ENCODE results near the gene LCLAT1.

LCLAT1 gene

GRCh38 chr2:30514134-30514847 is 67.2 kb downstream of the LCLAT1 start:
- Histone ChIP-seq H3K4me3 (ENCODE audit: control insufficient read depth in 1 of 7, extremely low read depth in 1 of 7, insufficient read depth in 4 of 7, low read depth in 2 of 7, low read length in 6 of 7) (no peak overlapping the region), H3K4me1 (ENCODE audit: control extremely low read depth in 1 of 4, control insufficient read depth in 4 of 4, insufficient read depth in 4 of 4, low read length in 3 of 4) (no peaks in the 10 kb centered on the region), H3K9me3 (ENCODE audit: control extremely low read depth in 1 of 5, control insufficient read depth in 4 of 5, insufficient read depth in 2 of 5, low read depth in 1 of 5, low read length in 4 of 5) (peaks cover 2 to 10% (median 3%) of the 10 kb centered on the region in 5 experiments), H3K36me3 (ENCODE audit: control insufficient read depth in 4 of 4, insufficient read depth in 4 of 4, low read length in 3 of 4) (peaks cover 0 to 7% (median 4%) of the 10 kb centered on the region in 4 experiments), H3K27me3 (replicated peaks in 2 of 5; ENCODE audit: control insufficient read depth in 4 of 5, insufficient read depth in 5 of 5, low read length in 4 of 5) (no peaks in the 10 kb centered on the region), H3K27ac (ENCODE audit: insufficient read depth in 1 of 2, low read depth in 1 of 2, low read length in 2 of 2, poor library complexity in 1 of 2, severe bottlenecking in 2 of 2) (no peak overlapping the region)
- CTCF ChIA-PET, result no interaction called here
- peak in 1 of 3 donors; percentile 13 for DNase-seq
- no CpG with 5 or more reads among the region's 2 CpGs for WGBS (ENCODE audit: insufficient coverage)
- POLR2A ChIA-PET, result no interaction called here

- Histone ChIP-seq H3K36me3 (ENCODE audit: control insufficient read depth in 4 of 4, insufficient read depth in 4 of 4, low read length in 3 of 4) (peaks cover 0 to 12% (median 7%) of the 10 kb centered on the region in 4 experiments), H3K27me3 (replicated peaks in 2 of 5; ENCODE audit: control insufficient read depth in 4 of 5, insufficient read depth in 5 of 5, low read length in 4 of 5) (no peaks in the 10 kb centered on the region), H3K4me1 (ENCODE audit: control extremely low read depth in 1 of 4, control insufficient read depth in 4 of 4, insufficient read depth in 4 of 4, low read length in 3 of 4) (no peaks in the 10 kb centered on the region), H3K4me3 (ENCODE audit: control insufficient read depth in 1 of 7, extremely low read depth in 1 of 7, insufficient read depth in 4 of 7, low read depth in 2 of 7, low read length in 6 of 7) (no peak overlapping the region), H3K27ac (ENCODE audit: insufficient read depth in 1 of 2, low read depth in 1 of 2, low read length in 2 of 2, poor library complexity in 1 of 2, severe bottlenecking in 2 of 2) (no peak overlapping the region), H3K9me3 (ENCODE audit: control extremely low read depth in 1 of 5, control insufficient read depth in 4 of 5, insufficient read depth in 2 of 5, low read depth in 1 of 5, low read length in 4 of 5) (peaks cover 3 to 16% (median 6%) of the 10 kb centered on the region in 5 experiments)
- DNase-seq, result no peak
- 100% methylated on average over 1 of the region's 4 CpGs for WGBS (ENCODE audit: insufficient coverage)
- ChIA-PET POLR2A (no interaction called here), CTCF (no interaction called here)
These were observed 67.9 kb downstream of the LCLAT1 start for GRCh38 chr2:30514848-30515435.

- WGBS (ENCODE audit: insufficient coverage), result 88% methylated on average over 17 of the region's 18 CpGs
- Histone ChIP-seq H3K4me3 (ENCODE audit: control insufficient read depth in 1 of 7, extremely low read depth in 1 of 7, insufficient read depth in 4 of 7, low read depth in 2 of 7, low read length in 6 of 7) (no peak overlapping the region), H3K4me1 (ENCODE audit: control extremely low read depth in 1 of 4, control insufficient read depth in 4 of 4, insufficient read depth in 4 of 4, low read length in 3 of 4) (no peaks in the 10 kb centered on the region), H3K27ac (ENCODE audit: insufficient read depth in 1 of 2, low read depth in 1 of 2, low read length in 2 of 2, poor library complexity in 1 of 2, severe bottlenecking in 2 of 2) (no peak overlapping the region), H3K9me3 (ENCODE audit: control extremely low read depth in 1 of 5, control insufficient read depth in 4 of 5, insufficient read depth in 2 of 5, low read depth in 1 of 5, low read length in 4 of 5) (peaks cover 3 to 21% (median 8%) of the 10 kb centered on the region in 5 experiments), H3K36me3 (ENCODE audit: control insufficient read depth in 4 of 4, insufficient read depth in 4 of 4, low read length in 3 of 4) (peaks cover 0 to 14% (median 9%) of the 10 kb centered on the region in 4 experiments), H3K27me3 (replicated peaks in 2 of 5; ENCODE audit: control insufficient read depth in 4 of 5, insufficient read depth in 5 of 5, low read length in 4 of 5) (no peaks in the 10 kb centered on the region)
- DNase-seq, result no peak
- ChIA-PET CTCF (no interaction called here), POLR2A (interaction anchor here (0.5 kb wide), 1 partner anchor 10 kb away, joined by 3 read pairs; no protein-coding TSS in a partner anchor)
These were observed 69.1 kb downstream of the LCLAT1 start for GRCh38 chr2:30516166-30516565.

- Histone ChIP-seq H3K36me3 (ENCODE audit: control insufficient read depth in 4 of 4, insufficient read depth in 4 of 4, low read length in 3 of 4) (peaks cover 0 to 14% (median 9%) of the 10 kb centered on the region in 4 experiments), H3K4me3 (ENCODE audit: control insufficient read depth in 1 of 7, extremely low read depth in 1 of 7, insufficient read depth in 4 of 7, low read depth in 2 of 7, low read length in 6 of 7) (no peak overlapping the region), H3K27ac (ENCODE audit: insufficient read depth in 1 of 2, low read depth in 1 of 2, low read length in 2 of 2, poor library complexity in 1 of 2, severe bottlenecking in 2 of 2) (no peak overlapping the region), H3K9me3 (ENCODE audit: control extremely low read depth in 1 of 5, control insufficient read depth in 4 of 5, insufficient read depth in 2 of 5, low read depth in 1 of 5, low read length in 4 of 5) (peaks cover 3 to 25% (median 8%) of the 10 kb centered on the region in 5 experiments), H3K27me3 (replicated peaks in 2 of 5; ENCODE audit: control insufficient read depth in 4 of 5, insufficient read depth in 5 of 5, low read length in 4 of 5) (no peaks in the 10 kb centered on the region), H3K4me1 (ENCODE audit: control extremely low read depth in 1 of 4, control insufficient read depth in 4 of 4, insufficient read depth in 4 of 4, low read length in 3 of 4) (no peaks in the 10 kb centered on the region)
- WGBS (ENCODE audit: insufficient coverage), result 95% methylated on average over 16 of the region's 16 CpGs
- POLR2A ChIA-PET, result no interaction called here
- CTCF ChIA-PET, result no interaction called here
- no peak for DNase-seq
These were observed 72.8 kb downstream of the LCLAT1 start for GRCh38 chr2:30519796-30520195.

- Histone ChIP-seq H3K4me1 (ENCODE audit: control extremely low read depth in 1 of 4, control insufficient read depth in 4 of 4, insufficient read depth in 4 of 4, low read length in 3 of 4) (no peaks in the 10 kb centered on the region), H3K27me3 (replicated peaks in 2 of 5; ENCODE audit: control insufficient read depth in 4 of 5, insufficient read depth in 5 of 5, low read length in 4 of 5) (no peaks in the 10 kb centered on the region), H3K27ac (ENCODE audit: insufficient read depth in 1 of 2, low read depth in 1 of 2, low read length in 2 of 2, poor library complexity in 1 of 2, severe bottlenecking in 2 of 2) (no peak overlapping the region), H3K4me3 (ENCODE audit: control insufficient read depth in 1 of 7, extremely low read depth in 1 of 7, insufficient read depth in 4 of 7, low read depth in 2 of 7, low read length in 6 of 7) (no peak overlapping the region), H3K36me3 (ENCODE audit: control insufficient read depth in 4 of 4, insufficient read depth in 4 of 4, low read length in 3 of 4) (peaks cover 4 to 34% (median 10%) of the 10 kb centered on the region in 4 experiments), H3K9me3 (ENCODE audit: control extremely low read depth in 1 of 5, control insufficient read depth in 4 of 5, insufficient read depth in 2 of 5, low read depth in 1 of 5, low read length in 4 of 5) (peaks cover 0 to 45% (median 14%) of the 10 kb centered on the region in 5 experiments)
- ChIA-PET POLR2A (no interaction called here), CTCF (no interaction called here)
- no peak for DNase-seq
- no CpG with 5 or more reads among the region's 2 CpGs for WGBS (ENCODE audit: insufficient coverage)
These were observed 75.4 kb downstream of the LCLAT1 start for GRCh38 chr2:30522421-30522820.

- Histone ChIP-seq H3K36me3 (ENCODE audit: control insufficient read depth in 4 of 4, insufficient read depth in 4 of 4, low read length in 3 of 4) (peaks cover 4 to 32% (median 9%) of the 10 kb centered on the region in 4 experiments), H3K27me3 (replicated peaks in 2 of 5; ENCODE audit: control insufficient read depth in 4 of 5, insufficient read depth in 5 of 5, low read length in 4 of 5) (no peaks in the 10 kb centered on the region), H3K4me3 (ENCODE audit: control insufficient read depth in 1 of 7, extremely low read depth in 1 of 7, insufficient read depth in 4 of 7, low read depth in 2 of 7, low read length in 6 of 7) (no peak overlapping the region), H3K4me1 (ENCODE audit: control extremely low read depth in 1 of 4, control insufficient read depth in 4 of 4, insufficient read depth in 4 of 4, low read length in 3 of 4) (no peaks in the 10 kb centered on the region), H3K27ac (ENCODE audit: insufficient read depth in 1 of 2, low read depth in 1 of 2, low read length in 2 of 2, poor library complexity in 1 of 2, severe bottlenecking in 2 of 2) (no peak overlapping the region), H3K9me3 (ENCODE audit: control extremely low read depth in 1 of 5, control insufficient read depth in 4 of 5, insufficient read depth in 2 of 5, low read depth in 1 of 5, low read length in 4 of 5) (peaks cover 2 to 26% (median 8%) of the 10 kb centered on the region in 5 experiments)
- WGBS (ENCODE audit: insufficient coverage), result 94% methylated on average over 2 of the region's 2 CpGs
- POLR2A ChIA-PET, result no interaction called here
- CTCF ChIA-PET, result no interaction called here
- DNase-seq, result no peak
These were observed 80.4 kb downstream of the LCLAT1 start for GRCh38 chr2:30527411-30527810.

GRCh38 chr2:30527859-30528258 is 80.8 kb downstream of the LCLAT1 start:
- WGBS (ENCODE audit: insufficient coverage), result 100% methylated on average over 1 of the region's 2 CpGs
- H3K27ac ChIP-seq (ENCODE audit: insufficient read depth in 1 of 2, low read depth in 1 of 2, low read length in 2 of 2, poor library complexity in 1 of 2, severe bottlenecking in 2 of 2), result no peak overlapping the region
- H3K9me3 ChIP-seq (ENCODE audit: control extremely low read depth in 1 of 5, control insufficient read depth in 4 of 5, insufficient read depth in 2 of 5, low read depth in 1 of 5, low read length in 4 of 5), result peaks cover 2 to 26% (median 8%) of the 10 kb centered on the region in 5 experiments
- no peaks in the 10 kb centered on the region for H3K27me3 ChIP-seq (replicated peaks in 2 of 5; ENCODE audit: control insufficient read depth in 4 of 5, insufficient read depth in 5 of 5, low read length in 4 of 5)
- peaks cover 4 to 34% (median 9%) of the 10 kb centered on the region in 4 experiments for H3K36me3 ChIP-seq (ENCODE audit: control insufficient read depth in 4 of 4, insufficient read depth in 4 of 4, low read length in 3 of 4)
- DNase-seq, result no peak
- ChIA-PET CTCF (no interaction called here), POLR2A (no interaction called here)
- H3K4me1 ChIP-seq (ENCODE audit: control extremely low read depth in 1 of 4, control insufficient read depth in 4 of 4, insufficient read depth in 4 of 4, low read length in 3 of 4), result no peaks in the 10 kb centered on the region
- H3K4me3 ChIP-seq (ENCODE audit: control insufficient read depth in 1 of 7, extremely low read depth in 1 of 7, insufficient read depth in 4 of 7, low read depth in 2 of 7, low read length in 6 of 7), result no peak overlapping the region

Measured in common myeloid progenitor, CD34-positive (primary cell).